Measurements from ENCODE around the gene METTL9.

DNA sequence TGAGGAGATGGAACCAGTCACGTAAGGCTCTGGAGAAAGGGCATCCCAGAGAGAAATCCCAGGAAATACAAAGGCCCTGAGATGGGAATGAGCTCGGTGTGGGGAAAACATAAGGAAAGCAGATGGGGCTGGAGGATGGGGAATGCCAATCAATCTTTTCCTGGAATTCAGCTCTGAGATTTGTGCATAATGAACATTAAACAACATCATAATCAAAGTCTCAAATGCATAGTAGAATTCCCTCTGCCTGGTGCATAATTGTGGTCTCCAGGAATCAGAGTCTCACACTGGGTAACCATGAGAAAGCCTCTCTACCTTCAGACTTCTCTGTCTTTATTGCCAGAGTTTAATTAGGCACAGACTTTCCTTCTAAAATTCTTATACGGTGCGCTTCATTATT is 95.2 kb downstream of the METTL9 start:
- TF ChIP-seq, protein P1, sequence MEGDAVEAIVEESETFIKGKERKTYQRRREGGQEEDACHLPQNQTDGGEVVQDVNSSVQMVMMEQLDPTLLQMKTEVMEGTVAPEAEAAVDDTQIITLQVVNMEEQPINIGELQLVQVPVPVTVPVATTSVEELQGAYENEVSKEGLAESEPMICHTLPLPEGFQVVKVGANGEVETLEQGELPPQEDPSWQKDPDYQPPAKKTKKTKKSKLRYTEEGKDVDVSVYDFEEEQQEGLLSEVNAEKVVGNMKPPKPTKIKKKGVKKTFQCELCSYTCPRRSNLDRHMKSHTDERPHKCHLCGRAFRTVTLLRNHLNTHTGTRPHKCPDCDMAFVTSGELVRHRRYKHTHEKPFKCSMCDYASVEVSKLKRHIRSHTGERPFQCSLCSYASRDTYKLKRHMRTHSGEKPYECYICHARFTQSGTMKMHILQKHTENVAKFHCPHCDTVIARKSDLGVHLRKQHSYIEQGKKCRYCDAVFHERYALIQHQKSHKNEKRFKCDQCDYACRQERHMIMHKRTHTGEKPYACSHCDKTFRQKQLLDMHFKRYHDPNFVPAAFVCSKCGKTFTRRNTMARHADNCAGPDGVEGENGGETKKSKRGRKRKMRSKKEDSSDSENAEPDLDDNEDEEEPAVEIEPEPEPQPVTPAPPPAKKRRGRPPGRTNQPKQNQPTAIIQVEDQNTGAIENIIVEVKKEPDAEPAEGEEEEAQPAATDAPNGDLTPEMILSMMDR (conservative IDR thresholded peaks at IDR 0.05 in 1 of 2, IDR thresholded peaks at IDR 0.05 in 1 of 2; ENCODE audit: low read depth in 1 of 2, low read length in 2 of 2), result no peak
- no peak for TF ChIP-seq EZH2 (IDR thresholded peaks at IDR 0.05; ENCODE audit: low read length, missing control alignments)

Data from fibroblast of lung (primary cell).